Hepatocyte (in vitro differentiated cells): ENCODE data around the gene CCNO. TPM values are rescaled to one million over a fixed set of nuclear protein-coding genes. Genes with fewer than 3 reads are reported as not detected.

Experiments used
- DNase-seq: peaks from one replicate; pipeline ENCODE4 v3.0.0-alpha.2; 2016; ENCODE audit warnings: low spot score
- H2AFZ ChIP-seq: fragments of 200-600 bp; sonication (generic); 2 replicates; pipeline ENCODE4 v1.6.0; 2016; ENCODE audit warnings: antibody characterized with exemption, mild to moderate bottlenecking
- H3K27ac ChIP-seq: fragments of 200-600 bp; sonication (generic); 2 replicates; pipeline ENCODE4 v1.5.1; 2016; ENCODE audit warnings: mild to moderate bottlenecking
- H3K27me3 ChIP-seq: fragments of 200-600 bp; sonication (generic); 2 replicates; pipeline ENCODE4 v1.6.1; 2016
- H3K36me3 ChIP-seq: fragments of 200-600 bp; sonication (generic); replicated peaks from 2 replicates; pipeline ENCODE4 v1.5.1; 2016; ENCODE audit warnings: low read depth; ENCODE audit not compliant: insufficient read depth
- H3K4me1 ChIP-seq: fragments of 200-600 bp; sonication (generic); 2 replicates; pipeline ENCODE4 v1.5.1; 2016; ENCODE audit warnings: mild to moderate bottlenecking, moderate library complexity; ENCODE audit not compliant: insufficient read depth
- H3K4me2 ChIP-seq: fragments of 200-600 bp; sonication (generic); 2 replicates; pipeline ENCODE4 v1.6.0; 2016
- H3K4me3 ChIP-seq: fragments of 200-600 bp; sonication (generic); 2 replicates; pipeline ENCODE4 v1.5.1; 2016; ENCODE audit warnings: mild to moderate bottlenecking
- H3K79me2 ChIP-seq: fragments of 200-600 bp; sonication (generic); 2 replicates; pipeline ENCODE4 v1.6.0; 2017; ENCODE audit warnings: mild to moderate bottlenecking
- H3K9me2 ChIP-seq: fragments of 200-600 bp; sonication (generic); replicated peaks from 2 replicates; pipeline ENCODE4 v1.6.0; 2017; ENCODE audit warnings: mild to moderate bottlenecking; ENCODE audit not compliant: insufficient read depth
- H3K9me3 ChIP-seq: fragments of 200-600 bp; sonication (generic); 2 replicates; pipeline ENCODE4 v1.5.1; 2016; ENCODE audit warnings: low read depth, mild to moderate bottlenecking
- H4K20me1 ChIP-seq: fragments of 200-600 bp; sonication (generic); 2 replicates; pipeline ENCODE4 v1.6.0; 2016; ENCODE audit warnings: mild to moderate bottlenecking; ENCODE audit not compliant: insufficient read depth, poor library complexity, severe bottlenecking
- CTCF ChIP-seq: fragments of 200-600 bp; sonication (generic); IDR thresholded peaks from 2 replicates; pipeline ENCODE4 v1.5.1; 2016; ENCODE audit warnings: antibody characterized with exemption, mild to moderate bottlenecking; ENCODE audit not compliant: poor library complexity
- EZH2 ChIP-seq: fragments of 200-600 bp; sonication (generic); IDR thresholded peaks from 2 replicates; pipeline ENCODE4 v1.6.1; 2016; ENCODE audit warnings: antibody characterized with exemption, mild to moderate bottlenecking, borderline replicate concordance
- EZH2phosphoT487 ChIP-seq: fragments of 200-600 bp; sonication (generic); IDR thresholded peaks from one replicate; pipeline ENCODE4 v1.6.1; 2018; ENCODE audit warnings: antibody characterized with exemption, mild to moderate bottlenecking, low read depth, moderate library complexity; ENCODE audit not compliant: unreplicated experiment, severe bottlenecking
- WGBS: methylation state at CpG from one replicate; pipeline ENCODE4 v1.1.6; 2016; ENCODE audit warnings: low lambda C conversion rate; ENCODE audit errors: missing lambda C conversion rate; 5-methylcytosine and 5-hydroxymethylcytosine counted together
- polyA plus RNA-seq: library from polyadenylated mRNA; unstranded; fragments of >200 nt; fragmentation: Nextera tagmentation; extraction: Ambion mirVana; gene quantifications from 2 replicates; pipeline ENCODE4 v1.2.1, GENCODE V29; 2016
- total RNA-seq: library from RNA; depleted of rRNA; stranded (reverse); fragments of >200 nt; gene quantifications from 2 replicates; pipeline ENCODE4 v1.2.3, GENCODE V29; 2014

The CCNO gene
- total and polyA plus RNA-seq, 2 experiments from 2014 or later: 0.13 to 0.97 TPM

- no peaks in the 10 kb centered on the region for H3K9me3 ChIP-seq
- 92% methylated on average over 2 of the region's 2 CpGs for WGBS
- no peaks in the 10 kb centered on the region for H3K79me2 ChIP-seq
- H4K20me1 ChIP-seq: no peaks in the 10 kb centered on the region
- H3K9me2 ChIP-seq: no peaks in the 10 kb centered on the region
- no peak overlapping the region for H3K4me3 ChIP-seq
- H3K27me3 ChIP-seq: peaks cover 40% of the 10 kb centered on the region
- H2AFZ ChIP-seq: no peak overlapping the region
- TF ChIP-seq CTCF: no peak
- TF ChIP-seq EZH2phosphoT487: no peak
- H3K4me1 ChIP-seq: no peaks in the 10 kb centered on the region
- H3K4me2 ChIP-seq: no peak overlapping the region
- no peak for DNase-seq
- no peaks in the 10 kb centered on the region for H3K36me3 ChIP-seq
- no peak overlapping the region for H3K27ac ChIP-seq
Measured at GRCh38 chr5:55191165-55191564, 42.2 kb downstream of the CCNO start.

GRCh38 chr5:55188656-55189540 is 44.5 kb downstream of the CCNO start:
- DNase-seq: no peak
- H3K36me3 ChIP-seq: no peaks in the 10 kb centered on the region
- H3K4me1 ChIP-seq: no peaks in the 10 kb centered on the region
- no peaks in the 10 kb centered on the region for H3K9me3 ChIP-seq
- H3K9me2 ChIP-seq: no peaks in the 10 kb centered on the region
- H3K27me3 ChIP-seq: peaks cover 51% of the 10 kb centered on the region
- H4K20me1 ChIP-seq: no peaks in the 10 kb centered on the region
- H3K79me2 ChIP-seq: no peaks in the 10 kb centered on the region
- no peak overlapping the region for H3K27ac ChIP-seq
- TF ChIP-seq CTCF (no peak), EZH2phosphoT487 (no peak), EZH2 (no peak)
- no peak overlapping the region for H3K4me2 ChIP-seq
- no peak overlapping the region for H3K4me3 ChIP-seq
- H2AFZ ChIP-seq: no peak overlapping the region
- WGBS: 58% methylated on average over 6 of the region's 6 CpGs

- 47% methylated on average over 4 of the region's 4 CpGs for WGBS
- no peaks in the 10 kb centered on the region for H3K79me2 ChIP-seq
- TF ChIP-seq EZH2phosphoT487 (no peak), CTCF (peak; percentile 32)
- no peak overlapping the region for H2AFZ ChIP-seq
- H3K9me2 ChIP-seq: no peaks in the 10 kb centered on the region
- no peaks in the 10 kb centered on the region for H4K20me1 ChIP-seq
- H3K27ac ChIP-seq: no peak overlapping the region
- H3K4me3 ChIP-seq: no peak overlapping the region
- H3K27me3 ChIP-seq: peaks cover 46% of the 10 kb centered on the region
- no peaks in the 10 kb centered on the region for H3K4me1 ChIP-seq
- no peak overlapping the region for H3K4me2 ChIP-seq
- no peaks in the 10 kb centered on the region for H3K9me3 ChIP-seq
- H3K36me3 ChIP-seq: no peaks in the 10 kb centered on the region
- peak; percentile 9 for DNase-seq
Measured at GRCh38 chr5:55187370-55187769, 46.0 kb downstream of the CCNO start.

Other genes with a start within 250 kb of the CCNO start
- gene ESM1, start 248.0 kb downstream of the CCNO start, total RNA-seq: 2.2 and 2.6 TPM in 2 replicates
- gene ESM1, start 248.0 kb downstream of the CCNO start, polyA plus RNA-seq: 0.16 and 1.5 TPM in 2 replicates
- gene GZMK, start 209.4 kb downstream of the CCNO start, total RNA-seq: not detected in 2 replicates
- not detected in 2 replicates for gene GZMK, start 209.4 kb downstream of the CCNO start, polyA plus RNA-seq
- not detected in 2 replicates for gene GZMA, start 131.0 kb downstream of the CCNO start, total RNA-seq
- not detected in 2 replicates for gene GZMA, start 131.0 kb downstream of the CCNO start, polyA plus RNA-seq
- gene GPX8, start 73.4 kb downstream of the CCNO start, total RNA-seq: 178 and 196 TPM in 2 replicates
- 134 and 143 TPM in 2 replicates for gene GPX8, start 73.4 kb downstream of the CCNO start, polyA plus RNA-seq
- 0.28 and 0.30 TPM in 2 replicates for gene CDC20B, start 60.4 kb downstream of the CCNO start, total RNA-seq
- 0.12 TPM in 1 of 2 replicates, not detected in the other for gene CDC20B, start 60.4 kb downstream of the CCNO start, polyA plus RNA-seq
- not detected in 2 replicates for gene MCIDAS, start 6.3 kb downstream of the CCNO start, total RNA-seq
- 0.08 TPM in 1 of 2 replicates, not detected in the other for gene MCIDAS, start 6.3 kb downstream of the CCNO start, polyA plus RNA-seq
- 30.0 and 32.9 TPM in 2 replicates for gene DHX29, start 74.1 kb upstream of the CCNO start, total RNA-seq
- 46.5 and 48.4 TPM in 2 replicates for gene DHX29, start 74.1 kb upstream of the CCNO start, polyA plus RNA-seq
- gene MTREX, start 74.4 kb upstream of the CCNO start, total RNA-seq: 66.0 and 69.2 TPM in 2 replicates
- 19.0 and 27.1 TPM in 2 replicates for gene MTREX, start 74.4 kb upstream of the CCNO start, polyA plus RNA-seq